ENCODE data around the gene GRIK4.
"Not testable (repeated sequence)": the region's sequence is repeated elsewhere in the genome, so short reads cannot be mapped to it uniquely, and the experiment has no call there.

Gene GRIK4

DNA sequence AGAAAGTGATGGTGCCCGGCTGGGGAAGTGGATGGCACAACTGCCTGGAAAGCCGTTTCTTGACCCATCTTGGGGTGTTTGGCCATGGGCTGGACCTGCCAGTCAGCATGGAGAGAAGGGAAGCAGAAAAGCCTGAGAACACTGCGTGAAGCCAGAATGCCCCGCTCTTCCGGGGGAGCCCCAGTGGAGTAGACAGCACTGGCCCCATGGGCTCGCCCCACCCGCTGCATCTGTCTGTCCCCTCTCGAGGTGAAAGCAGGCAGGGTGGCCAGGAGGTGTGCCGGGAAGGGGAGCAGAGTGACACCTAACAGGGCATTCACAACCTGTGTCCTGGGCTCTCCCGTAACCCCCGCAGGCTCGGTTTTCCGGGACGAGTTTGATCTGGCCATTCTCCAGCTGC lies 455.3 kb downstream of the GRIK4 start:
- DNase-seq: no peak

DNA sequence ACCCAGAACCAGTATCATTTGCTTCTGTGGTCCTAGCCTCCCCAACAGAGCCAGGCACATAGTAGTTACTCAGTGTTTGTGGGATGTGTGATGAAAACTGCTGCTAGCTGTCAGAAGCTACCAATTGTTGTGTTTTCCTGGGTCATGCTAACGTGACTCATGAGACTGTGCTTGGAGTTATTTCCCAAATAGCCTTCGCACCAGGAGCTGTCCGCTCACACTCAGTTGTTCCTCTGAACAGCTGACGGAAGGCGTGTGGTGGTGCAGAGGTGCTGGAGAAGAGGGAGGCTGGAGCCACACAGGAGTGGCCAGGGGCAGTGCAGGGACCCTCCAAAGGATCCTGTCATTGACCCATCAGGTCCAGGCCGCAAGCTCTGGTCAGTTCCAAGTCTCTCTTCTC lies 458.4 kb downstream of the GRIK4 start:
- no peak for DNase-seq

DNA sequence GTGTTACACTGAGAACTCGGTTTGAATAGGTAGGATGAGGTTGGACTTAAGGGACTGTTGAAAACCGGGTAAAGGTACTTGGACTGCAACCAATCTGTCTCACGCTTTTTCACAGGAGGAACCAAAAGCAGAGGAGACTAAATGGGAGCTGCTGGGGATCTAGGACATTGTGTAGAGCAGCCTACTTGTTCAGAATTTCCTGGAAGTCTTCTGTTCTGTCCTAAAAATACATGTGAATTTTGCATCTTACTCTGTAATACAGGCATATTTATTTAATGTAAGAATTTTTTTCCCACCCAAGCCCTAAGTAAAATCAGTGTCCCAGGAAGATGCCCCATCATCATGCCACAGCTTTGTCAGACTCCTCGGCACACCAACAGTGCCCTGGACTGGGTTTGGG lies 460.3 kb downstream of the GRIK4 start:
- DNase-seq: no peak

DNA sequence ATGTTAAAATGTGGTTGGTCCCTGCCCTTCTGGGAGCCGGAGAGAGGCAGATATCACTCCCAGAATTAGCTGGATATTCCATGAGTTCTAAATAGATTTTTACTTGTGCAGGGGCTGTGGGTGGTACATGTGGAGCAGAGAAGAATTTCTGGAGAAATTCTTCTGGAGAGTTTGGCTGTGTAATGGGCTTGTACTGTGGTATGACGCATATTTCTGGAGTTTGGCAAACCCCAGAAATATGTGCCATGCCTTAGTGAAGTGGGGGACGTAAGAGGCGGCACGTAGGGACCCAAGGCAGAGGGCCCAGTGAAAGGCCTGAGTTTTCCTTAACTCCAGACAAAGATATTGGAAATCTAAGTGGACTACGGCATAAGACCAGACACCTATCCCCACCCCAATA lies 461.1 kb downstream of the GRIK4 start:
- DNase-seq: no peak

DNA sequence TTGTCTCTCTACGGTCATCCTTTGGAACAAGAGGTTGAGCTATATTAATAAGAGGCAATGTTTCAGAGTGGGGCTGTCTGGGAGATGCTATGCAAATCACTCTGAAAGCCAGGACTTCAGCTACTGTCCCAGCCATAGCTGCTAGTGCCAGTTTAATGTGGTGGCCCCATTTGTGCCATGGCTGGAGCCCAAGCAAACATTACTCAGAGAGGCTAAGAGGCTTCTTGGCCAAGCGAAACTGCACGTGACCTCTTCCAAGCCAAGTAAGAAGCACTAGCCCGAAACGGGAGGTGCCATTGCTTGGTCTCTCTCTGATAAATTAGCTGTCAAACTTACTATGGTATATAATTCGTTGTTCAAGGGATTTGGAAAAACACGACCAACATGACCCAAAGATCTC lies 462.0 kb downstream of the GRIK4 start:
- DNase-seq: peak in 4 of 14 donors; percentile 10 to 42 (median 17)

DNA sequence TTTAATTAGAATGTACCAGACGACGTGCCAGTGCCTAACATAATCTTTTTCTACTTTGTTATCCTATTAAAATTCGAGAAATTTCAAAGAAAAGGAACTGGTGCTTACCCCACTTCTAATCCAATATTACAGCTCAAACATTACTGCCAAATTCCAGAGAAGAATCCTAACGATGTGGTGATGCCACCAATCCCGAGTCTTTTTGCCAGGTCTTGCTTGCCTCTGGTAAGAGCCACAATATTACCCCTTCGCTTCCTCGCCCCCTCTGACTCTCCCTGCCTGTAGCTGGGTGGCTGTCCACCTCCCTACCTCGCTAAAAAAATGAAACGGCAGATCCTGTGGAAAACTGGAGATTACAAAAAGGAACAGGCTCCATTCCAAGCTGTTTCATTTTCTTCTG lies 462.9 kb downstream of the GRIK4 start:
- DNase-seq: no peak

DNA sequence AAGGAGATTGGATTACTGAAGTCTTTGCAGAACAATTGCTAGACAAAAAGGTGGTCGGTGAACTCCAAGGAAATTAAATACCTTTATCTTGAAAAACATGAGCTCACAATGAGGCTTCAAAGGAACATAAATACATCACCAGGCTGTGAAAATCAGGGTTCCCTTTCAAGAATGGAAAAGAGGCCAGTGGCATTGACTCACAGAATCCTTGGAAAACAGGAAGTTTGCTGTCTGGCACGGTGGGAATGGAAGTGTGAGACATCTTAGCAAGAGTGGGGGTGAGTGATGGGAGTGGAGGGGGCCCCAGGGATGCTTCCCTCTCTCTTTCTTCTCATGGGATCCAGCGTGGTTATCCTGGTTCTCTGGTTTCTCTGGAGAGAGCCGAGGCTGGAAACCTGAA lies 463.4 kb downstream of the GRIK4 start:
- no peak for DNase-seq

DNA sequence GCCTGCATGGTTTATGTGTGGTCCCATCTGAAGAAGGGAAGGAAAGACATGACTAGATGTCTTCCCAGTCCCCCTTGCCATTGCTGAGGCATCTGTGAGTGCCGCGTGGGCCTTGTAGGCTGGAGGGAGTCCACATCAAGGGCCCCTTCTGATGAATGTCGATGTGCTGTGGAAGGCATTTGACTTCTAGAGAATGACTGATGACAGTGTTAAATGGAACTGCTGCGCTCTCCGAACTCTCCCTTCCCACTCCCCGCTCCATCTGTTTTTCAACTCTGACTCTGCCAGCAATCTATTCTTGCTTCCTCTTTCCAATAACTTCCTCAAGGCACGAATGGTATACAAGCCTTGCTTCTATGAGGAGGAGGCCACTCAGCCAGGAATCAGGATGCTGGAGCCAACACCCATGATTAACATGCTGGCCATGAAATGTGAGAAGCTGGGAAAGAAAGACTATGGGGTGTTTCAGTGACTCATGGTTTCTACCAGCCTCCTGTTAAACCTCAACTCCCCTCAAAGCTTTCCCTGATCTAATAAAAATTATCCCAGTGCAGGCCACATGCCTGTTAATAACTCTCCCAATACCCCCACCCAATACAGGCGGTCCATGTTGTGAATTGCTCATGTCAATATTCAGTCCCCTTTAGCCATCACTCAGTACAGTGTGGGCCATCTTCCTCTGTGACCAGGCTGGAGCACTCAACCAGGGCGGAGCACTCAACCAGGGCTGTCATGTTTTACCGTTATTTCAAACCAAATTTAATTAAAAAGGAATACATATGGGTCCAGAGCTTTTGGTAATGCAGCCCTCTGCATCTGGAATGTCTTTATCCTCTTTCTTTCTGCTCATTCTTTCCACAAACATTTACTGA lies 466.0 kb downstream of the GRIK4 start:
- DNase-seq: no peak

DNA sequence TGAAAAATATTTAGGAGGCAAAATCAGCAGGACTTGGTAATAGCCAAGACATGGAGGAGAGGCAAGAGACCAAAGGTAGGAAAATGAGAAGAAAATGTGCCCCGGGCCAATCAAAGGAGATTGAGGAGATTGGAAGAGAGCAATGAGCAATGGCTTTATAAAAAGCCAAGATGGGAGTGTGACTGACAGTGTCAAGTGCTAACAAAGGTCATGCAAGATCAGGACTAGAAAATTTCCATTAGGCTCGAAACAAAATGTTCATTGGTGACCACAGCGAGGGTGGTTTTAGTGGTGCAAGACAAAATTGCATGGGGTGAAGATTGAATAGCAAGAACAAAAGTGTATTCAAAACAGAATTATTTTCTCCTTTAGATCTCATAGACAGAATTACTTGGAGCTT lies 467.2 kb downstream of the GRIK4 start:
- no peak for DNase-seq

DNA sequence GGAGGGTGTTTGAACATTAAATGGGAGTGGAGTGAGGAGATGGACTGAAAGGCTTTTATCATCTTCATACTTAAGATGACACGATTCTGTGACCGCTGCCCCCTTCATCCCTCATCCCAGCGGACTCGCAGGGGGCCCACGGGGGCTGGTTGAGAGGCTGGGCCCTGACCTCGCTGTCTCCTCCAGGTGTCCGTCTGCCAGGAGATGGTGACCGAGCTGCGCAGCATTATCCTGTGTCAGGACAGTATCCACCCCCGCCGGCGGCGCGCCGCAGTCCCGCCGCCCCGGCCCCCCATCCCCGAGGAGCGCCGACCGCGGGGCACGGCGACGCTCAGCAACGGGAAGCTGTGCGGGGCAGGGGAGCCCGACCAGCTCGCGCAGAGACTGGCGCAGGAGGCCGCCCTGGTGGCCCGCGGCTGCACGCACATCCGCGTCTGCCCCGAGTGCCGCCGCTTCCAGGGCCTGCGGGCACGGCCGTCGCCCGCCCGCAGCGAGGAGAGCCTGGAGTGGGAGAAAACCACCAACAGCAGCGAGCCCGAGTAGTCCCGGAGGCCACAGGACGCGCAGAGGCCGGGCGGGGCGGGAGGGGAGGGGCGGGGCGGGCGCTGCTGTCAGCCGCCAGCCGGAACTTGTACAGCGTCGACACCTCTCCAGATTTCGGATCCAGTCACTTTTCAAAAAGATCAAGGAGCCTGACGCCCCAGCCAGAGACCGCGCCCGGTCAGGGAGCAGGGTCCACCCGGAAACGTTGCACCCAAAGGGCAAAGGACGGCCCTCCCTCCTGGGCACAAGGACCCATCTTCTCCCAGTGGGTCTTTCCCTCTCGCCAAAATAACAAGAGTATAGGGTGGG lies 474.4 kb downstream of the GRIK4 start:
- peak in 4 of 14 donors; percentile 4 to 29 (median 22) for DNase-seq

DNA sequence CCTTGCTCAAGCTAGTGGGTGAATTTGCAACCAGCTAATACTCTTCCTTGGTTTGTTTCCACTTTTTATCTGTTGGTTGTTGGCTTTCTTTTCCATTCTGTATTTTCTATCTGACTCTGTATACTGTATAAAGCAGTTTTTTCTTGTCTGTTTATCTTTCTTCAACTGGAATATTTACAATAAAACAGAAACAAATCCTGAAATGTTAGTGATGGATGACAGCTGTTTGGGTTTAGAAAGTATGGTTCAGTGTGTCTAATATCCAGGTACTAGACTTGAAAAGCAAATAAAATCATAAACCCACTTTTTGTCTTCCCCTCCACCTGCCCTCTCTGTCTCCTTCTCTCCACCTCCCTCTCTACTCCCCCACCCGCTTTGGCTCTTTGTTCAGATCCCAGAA lies 477.1 kb downstream of the GRIK4 start:
- DNase-seq: no peak

DNA sequence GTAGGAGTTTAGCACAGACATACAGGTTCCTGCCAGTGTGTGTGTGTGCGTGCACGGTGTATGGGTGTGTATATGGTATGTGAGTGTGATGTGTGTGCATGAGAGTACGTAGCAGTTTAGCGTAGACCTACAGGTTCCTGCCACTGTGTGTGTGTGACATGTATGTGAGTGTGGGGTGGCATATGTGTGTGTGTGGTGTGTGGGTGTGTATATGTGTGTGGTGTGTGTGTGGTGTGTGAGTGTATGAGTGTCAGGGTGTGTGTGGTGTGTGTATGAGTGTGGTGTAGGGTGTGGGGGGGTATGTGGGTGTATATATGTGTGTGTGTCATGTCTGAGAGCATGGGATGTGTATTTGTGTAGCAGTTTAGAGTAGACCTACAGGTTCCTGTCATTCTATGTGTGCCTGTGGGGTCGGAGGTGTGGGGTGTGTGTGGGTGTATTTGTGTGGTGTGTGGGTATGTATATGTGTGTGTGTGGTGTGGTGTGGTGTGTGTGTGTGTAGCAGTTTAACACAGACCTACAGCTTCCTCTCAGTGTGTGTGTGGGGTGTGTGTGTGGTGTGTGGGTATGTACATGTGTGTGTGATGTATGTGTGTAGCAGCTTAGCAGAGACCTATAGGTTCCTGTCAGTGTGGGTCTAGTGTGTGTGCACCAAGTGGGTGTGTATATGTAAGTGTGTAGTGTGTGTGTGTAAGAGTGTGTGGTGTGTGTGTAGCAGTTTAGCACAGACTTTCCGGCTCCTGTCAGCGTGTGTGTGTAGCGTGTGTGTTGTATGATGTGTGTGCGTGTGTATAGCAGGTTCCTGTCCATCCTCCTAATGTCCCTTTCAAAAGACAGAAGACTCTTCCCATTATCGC lies 480.5 kb downstream of the GRIK4 start:
- no peak for DNase-seq

DNA sequence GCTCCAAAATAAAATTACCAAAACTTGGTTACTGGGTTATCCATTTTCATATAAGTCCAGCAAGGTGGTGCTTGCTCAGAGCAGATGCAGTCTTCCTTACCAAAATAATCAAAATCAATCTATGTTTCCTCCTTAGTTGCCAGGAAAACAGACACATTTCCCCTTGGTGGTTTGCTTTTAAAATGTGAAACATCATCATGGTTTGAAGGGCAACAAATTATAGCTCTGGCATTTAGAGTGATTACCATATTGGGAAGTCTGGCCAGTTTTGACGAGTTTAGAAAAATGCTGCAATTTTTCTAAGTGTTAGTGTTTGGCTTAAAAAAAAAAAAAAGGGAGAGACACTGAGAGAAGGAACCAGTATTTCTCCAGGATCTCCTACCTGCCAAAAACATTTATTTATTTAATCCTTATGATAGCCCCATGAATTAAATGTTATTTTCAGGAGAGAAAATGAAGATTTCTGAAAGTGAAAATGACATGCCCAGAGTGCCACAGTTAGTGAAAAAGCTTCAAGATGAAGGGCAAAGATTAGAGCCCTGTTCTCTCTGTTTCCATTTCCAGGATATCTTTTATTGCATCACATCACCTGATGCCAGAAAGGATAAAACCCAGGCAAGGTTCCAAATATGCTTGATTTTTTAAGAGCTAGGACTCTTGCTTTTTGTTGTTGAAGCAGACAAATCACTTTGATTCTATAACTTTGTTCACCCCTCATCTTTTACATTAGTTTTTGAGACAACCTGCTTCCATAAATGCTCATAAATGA lies 482.7 kb downstream of the GRIK4 start:
- no peak for DNase-seq

DNA sequence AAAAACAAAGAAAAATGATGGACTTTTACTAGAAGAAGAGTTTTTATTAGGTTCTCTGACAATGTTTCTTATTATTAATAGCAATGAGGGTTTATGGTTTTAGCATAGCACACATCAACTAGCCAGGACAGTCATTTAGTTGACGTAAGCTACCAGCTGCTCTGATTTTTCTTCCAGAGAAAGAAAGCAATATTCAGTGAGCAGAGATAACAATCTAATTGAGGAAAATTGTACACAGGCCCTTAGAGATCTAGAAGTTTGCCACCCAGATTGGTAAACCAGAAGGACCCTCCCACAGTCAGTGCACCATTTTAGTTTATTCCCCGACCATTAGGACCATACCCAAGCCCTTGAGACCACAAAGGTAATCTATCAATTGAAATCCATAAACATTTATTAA lies 483.6 kb downstream of the GRIK4 start:
- no peak for DNase-seq

DNA sequence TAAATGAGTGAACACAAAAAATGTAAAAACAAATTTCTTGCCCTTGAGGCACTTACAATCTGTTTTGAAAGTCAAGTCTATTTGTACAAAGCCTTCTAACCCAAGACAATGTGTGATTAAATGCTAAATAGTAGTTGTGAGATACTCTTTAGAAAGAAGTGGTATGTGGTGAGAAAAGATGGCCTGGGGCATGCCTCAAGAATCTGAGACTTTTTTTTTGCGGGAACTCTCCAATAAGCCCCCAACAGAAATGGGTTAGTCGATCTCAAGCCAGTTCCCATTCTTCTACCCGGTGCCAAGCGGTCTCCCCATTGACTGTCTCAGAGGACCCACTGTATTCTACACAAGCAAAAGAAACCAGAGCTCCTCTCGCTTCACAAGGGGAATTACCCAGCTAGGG lies 485.4 kb downstream of the GRIK4 start:
- DNase-seq: no peak

DNA sequence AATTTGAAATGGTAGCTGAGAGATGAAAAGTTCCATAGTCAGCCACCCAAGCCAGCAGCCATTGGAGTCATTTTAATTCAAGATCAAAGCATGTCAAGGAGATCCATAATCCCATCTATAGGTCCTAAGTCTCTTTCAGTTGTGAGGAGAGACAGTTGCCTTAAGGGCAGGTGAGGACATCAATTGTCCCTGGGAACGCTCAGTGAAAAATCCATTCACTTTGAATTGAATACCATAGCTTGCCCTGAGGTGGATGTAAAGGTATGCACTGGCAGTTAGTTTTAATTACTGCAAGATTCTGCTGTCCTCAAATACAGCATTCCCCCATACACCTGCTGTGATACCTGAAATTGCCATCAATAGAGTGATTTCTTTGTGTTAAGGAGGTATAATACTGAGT lies 487.0 kb downstream of the GRIK4 start:
- no peak for DNase-seq

DNA sequence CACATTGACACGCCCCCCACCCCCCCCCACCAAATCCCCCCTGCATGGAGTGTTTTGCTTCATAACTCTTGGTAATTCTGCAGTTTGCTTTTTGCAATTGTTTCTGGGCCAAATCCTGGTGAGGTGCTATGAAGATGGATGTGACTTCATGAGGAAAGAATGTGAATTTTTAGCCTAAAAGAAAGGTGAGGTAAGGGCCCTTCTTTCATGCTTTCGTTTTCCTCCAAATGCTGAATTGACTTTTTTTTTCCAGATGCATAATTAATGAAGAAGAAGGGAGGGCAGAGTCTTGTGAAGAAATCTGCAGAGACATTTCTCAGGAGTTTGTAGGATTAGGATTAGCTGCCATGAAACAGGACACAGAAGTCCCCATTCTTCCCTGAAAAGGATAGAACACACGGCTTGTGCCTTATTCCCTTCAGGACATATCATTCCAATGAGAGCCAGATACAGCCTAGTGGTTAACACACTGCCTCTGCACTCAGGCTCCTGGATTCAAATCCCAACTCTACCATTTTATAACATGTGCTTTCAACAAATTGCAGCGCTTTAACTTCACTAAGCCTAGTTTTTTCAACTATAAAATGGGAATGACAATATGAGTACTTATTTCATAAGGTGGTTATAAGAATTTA lies 492.8 kb downstream of the GRIK4 start:
- DNase-seq: no peak

DNA sequence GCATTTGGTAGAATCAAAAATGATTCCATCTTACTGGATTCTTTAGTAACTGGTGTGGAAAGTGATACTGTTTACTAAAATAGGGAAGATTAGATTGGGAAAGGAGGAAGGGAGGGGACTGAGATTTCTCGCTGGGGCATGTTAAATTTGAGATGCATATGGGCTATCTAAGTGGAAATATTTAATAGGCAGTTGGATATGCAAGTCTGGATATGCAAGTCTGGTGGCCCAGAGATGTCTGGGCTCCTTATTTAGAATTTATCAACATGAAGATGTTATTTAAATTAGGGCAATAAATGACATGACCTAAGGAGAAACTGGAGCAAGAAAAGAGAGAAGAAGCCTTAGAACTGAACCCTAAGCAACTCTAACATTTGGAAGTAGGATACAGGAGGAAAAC lies 495.4 kb downstream of the GRIK4 start:
- DNase-seq: no peak

DNA sequence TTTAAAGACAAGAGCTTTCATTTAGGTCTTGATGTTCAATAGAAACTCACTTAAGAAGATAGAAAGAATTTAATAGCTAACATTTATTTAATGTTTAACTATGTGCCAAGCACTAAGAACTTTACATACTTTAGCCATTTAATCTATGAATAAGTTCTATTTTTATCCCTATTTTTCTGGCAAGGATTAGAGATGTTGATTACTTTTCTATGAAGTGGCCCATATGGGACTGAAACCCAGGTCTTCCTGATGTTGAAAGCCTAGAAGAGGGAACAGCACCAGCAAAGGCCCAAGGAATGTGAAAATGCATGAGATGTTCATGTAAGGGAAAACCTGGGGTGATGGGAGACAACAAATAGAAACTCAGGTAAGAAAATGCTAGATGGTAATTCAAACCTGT lies 497.0 kb downstream of the GRIK4 start:
- no peak for DNase-seq

DNA sequence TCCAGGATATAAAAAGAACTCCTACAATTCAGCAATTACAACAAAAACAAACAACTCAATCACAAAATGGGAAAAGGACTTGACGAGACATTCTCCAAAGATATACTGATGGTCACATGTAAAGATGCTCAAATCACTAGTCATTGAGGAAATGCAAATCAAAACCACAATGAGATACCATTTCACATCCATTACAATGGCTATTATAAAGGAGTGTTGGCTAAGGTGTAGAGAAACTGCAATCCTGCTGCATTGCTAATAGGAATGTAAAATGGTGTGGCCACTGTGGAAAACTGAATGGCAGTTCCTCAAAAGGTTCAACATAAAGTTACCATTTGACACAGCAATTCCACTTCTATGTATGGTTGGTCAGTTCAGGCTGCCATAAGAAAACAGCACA lies 500.5 kb downstream of the GRIK4 start:
- DNase-seq: no peak

DNA sequence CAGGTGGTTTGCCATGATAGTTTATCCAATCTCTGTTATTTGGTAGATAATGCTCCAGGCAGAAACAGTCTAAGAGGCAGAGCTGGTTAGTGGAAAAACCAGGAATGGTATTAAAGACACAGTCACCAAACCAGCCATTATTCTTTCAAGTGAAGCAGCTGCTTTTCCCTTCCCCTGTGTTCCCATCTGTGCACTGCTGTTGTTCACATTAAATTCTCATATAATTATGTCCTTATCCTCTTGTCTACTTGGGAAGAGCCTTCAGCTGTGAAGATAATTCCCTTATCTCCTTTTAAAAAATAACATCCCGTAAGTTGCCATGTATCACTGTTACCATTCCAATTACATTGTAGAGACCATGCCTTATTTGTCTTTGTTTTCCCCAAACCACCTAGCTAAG lies 507.2 kb downstream of the GRIK4 start:
- no peak for DNase-seq

DNA sequence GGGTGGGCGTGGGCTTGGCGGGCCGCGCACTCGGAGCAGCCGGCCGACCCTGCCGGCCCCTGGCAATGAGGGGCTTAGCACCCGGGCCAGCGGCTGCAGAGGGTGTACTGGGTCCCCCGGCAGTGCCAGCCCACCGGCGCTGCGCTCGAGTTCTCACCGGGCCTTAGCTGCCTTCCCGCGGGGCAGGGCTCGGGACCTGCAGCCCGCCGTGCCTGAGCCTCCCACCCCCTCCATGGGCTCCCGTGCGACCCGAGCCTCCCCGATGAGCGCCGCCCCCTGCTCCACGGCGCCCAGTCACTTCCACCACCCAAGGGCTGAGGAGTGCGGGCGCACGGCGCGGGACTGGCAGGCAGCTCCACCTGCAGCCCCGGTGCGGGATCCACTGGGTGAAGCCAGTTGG lies 510.2 kb downstream of the GRIK4 start:
- not testable (repeated sequence) for DNase-seq
